NCI-H1105 (cell line): ENCODE data around the gene SUSD6.
"Not testable (repeated sequence)": the region's sequence is repeated elsewhere in the genome, so short reads cannot be mapped to it uniquely, and the experiment has no call there.

Experiments
- DNase-seq: peaks from one replicate; lab custom pipeline; 2025; lab: John Stamatoyannopoulos, UW

SUSD6 gene

GRCh38 chr14:69713209-69713781 lies 101.9 kb downstream of the SUSD6 start:
- DNase-seq: peak; percentile 87

DNA sequence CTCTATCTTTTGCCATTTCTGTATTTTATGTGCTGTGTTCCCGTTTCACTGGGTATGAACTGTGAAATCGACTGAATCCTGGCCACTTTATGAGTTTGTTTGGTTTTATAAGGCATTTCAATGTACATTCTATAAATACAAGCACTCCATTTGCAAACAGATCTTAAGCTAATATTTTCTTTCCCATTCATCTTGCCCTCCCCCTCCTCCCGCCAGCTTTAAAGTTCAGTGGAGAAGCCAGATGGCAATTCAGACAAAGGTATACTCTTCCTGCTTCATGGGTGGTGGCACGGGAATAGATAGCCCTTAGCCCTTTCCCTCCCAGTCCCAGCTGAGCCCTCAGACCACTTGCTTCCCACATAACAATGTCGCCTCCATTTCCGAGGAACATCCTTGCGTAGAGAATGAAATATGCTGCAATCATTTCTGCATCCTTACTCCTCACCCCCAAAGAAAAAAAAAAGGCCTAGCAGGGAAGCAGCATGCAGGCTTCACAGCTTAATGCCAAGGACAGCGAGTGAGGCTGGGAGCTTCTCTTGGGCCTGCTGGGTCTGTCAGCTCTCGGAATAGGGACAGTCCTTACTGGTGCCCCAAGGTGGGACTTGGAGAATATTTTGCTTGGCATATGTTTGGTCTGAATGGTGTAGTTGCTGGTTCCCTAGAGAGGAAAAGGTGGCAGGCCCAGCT lies 102.7 kb downstream of the SUSD6 start:
- DNase-seq: peak; percentile 27

- peak; percentile 93 for DNase-seq
These were observed 104.5 kb downstream of the SUSD6 start for GRCh38 chr14:69715725-69716477.

DNA sequence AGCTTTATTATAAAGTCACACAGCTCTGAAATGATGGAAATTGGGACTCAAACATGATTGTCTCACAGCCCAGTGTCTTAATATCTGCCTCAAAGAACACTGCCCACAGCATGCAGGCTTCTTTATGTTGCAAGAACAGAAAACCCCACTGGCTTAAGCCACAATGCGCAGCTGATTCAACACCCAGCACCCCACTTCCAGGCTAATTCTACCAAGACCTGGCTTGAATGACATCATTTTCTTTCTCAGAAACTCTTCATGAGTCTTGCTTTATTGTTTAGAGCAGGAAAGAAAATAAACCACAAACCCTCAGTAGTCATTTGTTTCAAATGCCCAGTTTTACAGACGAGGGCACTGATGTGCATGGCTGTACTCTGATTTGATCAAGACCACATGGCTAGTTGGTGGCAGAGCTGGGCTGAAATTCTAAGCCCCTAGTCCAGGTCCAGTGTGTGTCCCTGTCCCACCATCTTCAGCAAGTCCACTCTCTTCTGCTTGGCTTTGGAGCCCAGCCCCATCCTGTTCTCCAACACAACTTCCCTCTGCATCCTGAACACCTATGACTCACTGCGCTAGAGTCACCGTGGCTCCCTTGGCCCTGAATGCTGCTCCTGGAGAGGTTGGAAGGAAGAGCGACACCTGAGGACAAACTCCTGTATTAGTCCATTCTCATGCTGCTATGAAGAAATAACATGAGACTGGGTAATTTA lies 105.2 kb downstream of the SUSD6 start:
- DNase-seq: no peak

- DNase-seq: not testable (repeated sequence)
These were observed 107.2 kb downstream of the SUSD6 start for GRCh38 chr14:69718614-69719013.

DNA sequence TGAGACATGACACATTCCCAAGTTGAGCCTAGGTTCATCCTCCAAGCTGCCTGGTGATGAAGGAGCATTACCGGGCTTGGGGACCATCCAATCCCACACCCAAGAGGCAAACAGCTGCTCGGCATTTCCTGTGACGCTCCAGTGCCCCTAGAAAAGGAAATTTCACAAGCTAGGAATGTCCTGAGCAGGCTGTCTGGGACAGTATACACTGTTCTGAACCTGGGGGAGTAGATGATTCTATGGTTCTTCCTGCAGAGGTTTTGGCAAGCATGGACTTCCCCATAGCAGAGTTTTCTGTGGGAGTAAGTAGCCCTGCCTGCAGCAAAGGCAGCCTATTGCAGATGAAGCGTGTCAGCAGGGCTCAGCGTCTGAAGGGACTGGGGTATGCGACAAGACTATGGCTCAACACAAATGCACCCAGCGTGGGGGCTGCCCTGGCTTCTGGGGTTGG lies 108.1 kb downstream of the SUSD6 start:
- no peak for DNase-seq

- no peak for DNase-seq
These were observed 109.5 kb downstream of the SUSD6 start for GRCh38 chr14:69720912-69721311.

GRCh38 chr14:69726761-69727511 lies 115.5 kb downstream of the SUSD6 start:
- peak; percentile 56 for DNase-seq

- no peak for DNase-seq
These were observed 116.5 kb downstream of the SUSD6 start for GRCh38 chr14:69727860-69728259.

GRCh38 chr14:69731919-69732598 lies 120.7 kb downstream of the SUSD6 start:
- DNase-seq: not testable (repeated sequence)

- DNase-seq: not testable (repeated sequence)
These were observed 125.0 kb downstream of the SUSD6 start for GRCh38 chr14:69736405-69736804.

- no peak for DNase-seq
These were observed 129.7 kb downstream of the SUSD6 start for GRCh38 chr14:69741055-69741454.

DNA sequence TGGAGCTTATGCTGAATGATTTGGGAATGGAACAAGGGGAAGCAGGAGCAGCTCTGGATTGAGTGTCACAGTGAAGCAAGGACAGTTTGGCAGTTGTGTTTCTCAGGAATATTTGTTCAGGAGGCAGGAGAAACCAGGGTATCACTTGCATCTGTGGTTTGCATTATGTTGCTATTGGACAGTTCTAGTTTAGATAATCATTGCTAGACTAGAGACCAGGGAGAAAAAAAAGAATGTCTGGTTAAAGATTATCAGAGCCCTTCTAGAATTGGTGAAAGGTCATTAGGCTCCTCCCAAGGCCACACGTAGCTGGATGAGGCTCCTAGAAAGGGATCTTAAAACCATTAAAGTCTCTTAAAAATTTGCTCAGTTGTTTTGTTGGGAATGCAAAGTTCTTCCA lies 138.6 kb downstream of the SUSD6 start:
- DNase-seq: no peak

GRCh38 chr14:69750495-69750894 lies 139.1 kb downstream of the SUSD6 start:
- no peak for DNase-seq

DNA sequence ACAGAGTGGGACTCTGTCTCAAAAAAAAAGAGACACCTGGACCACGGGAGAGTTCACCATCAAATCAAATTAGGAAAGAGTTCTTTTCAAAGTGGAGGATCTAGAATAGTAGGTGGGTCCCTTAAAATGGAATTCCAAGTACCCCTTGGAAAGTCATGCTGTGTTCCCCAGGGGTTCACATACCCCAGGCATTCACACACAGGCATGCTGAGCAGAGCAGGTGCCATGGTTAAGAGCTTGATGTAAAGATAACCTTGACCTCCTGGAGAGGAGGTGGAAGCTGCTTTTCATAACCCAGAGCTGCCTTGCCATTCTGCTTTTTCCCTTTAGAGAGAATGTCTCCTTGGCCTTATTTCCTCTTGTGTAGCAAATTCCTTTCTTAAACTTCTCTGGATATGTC lies 141.4 kb downstream of the SUSD6 start:
- DNase-seq: no peak

DNA sequence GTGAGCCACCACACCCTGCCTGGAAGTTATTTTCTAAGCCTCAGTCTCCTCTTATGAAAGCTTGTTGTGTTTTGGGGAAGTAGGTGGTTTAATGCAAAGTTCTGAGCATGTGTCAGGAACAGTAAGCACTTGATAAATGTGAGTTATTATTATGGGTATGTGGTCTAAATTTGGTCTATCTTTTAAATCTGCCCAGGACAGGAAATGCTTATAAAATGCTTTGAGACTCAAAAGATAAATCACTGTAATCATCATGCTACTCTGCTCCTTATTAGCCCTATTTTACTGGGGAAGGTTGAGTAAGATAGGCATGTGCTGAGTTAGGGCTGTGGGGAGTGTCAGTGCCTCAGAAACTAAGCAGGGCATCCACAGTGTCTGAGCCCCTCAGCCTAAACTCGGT lies 142.5 kb downstream of the SUSD6 start:
- no peak for DNase-seq

DNA sequence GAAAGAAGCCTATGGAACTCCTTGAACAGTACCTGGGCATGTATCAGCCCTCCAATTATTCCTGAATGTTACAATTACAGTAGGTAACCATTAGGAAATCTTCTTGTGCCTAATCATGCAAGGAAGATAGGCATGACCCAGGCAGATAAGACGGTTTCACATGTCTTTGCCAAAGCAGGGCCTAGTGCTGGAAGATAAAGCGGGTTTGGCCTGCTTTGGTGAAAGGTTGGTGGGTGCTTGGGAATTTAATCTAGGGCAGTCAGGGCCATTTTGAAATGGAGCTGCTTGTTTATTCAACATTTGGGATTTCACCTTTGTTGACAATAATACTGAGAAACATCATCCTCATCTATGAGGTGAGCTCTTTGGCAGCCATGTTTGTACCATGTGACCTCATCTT lies 143.1 kb downstream of the SUSD6 start:
- no peak for DNase-seq

- DNase-seq: no peak
These were observed 143.9 kb downstream of the SUSD6 start for GRCh38 chr14:69755296-69755695.

- DNase-seq: no peak
These were observed 144.4 kb downstream of the SUSD6 start for GRCh38 chr14:69755784-69756183.

DNA sequence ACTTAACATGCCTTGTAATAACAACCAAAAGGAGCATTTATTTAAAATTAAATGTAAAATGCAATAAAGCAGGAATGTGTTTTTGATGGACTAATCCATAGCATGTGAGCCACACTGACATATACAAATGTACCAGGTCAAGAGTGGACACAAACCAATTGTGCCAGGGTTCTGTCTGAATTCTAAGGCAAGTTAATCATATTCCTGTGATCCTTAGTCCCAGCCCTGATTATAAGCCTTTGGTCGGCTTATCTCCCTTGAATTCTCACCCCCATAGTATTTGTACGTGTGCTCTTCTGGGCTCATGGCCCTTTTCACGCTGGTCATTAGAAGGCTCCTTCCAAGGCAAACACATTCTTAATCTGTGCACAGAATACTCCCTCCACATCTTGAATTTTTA lies 144.9 kb downstream of the SUSD6 start:
- no peak for DNase-seq

- no peak for DNase-seq
These were observed 149.4 kb downstream of the SUSD6 start for GRCh38 chr14:69760810-69761209.
